ENCODE results near the gene TAX1BP1. TPM values are rescaled to one million over a fixed set of nuclear protein-coding genes. Genes with fewer than 3 reads are reported as not detected.

The TAX1BP1 gene
- total and polyA plus RNA-seq, 2 experiments from 2014 or later: 98.1 to 137 TPM

- 98 to 99% methylated on average over 8 of the region's 8 CpGs for WGBS, 2 experiments (ENCODE audit: low coverage in 1 of 2, low lambda C conversion rate in 2 of 2, missing lambda C conversion rate in 2 of 2)
- H3K4me1 ChIP-seq (ENCODE audit: insufficient read depth): peaks cover 13% of the 10 kb centered on the region; the same call in 1 of the 2 replicates
- H3K4me2 ChIP-seq (ENCODE audit: unreplicated experiment): no peak overlapping the region
- no peak overlapping the region for H3K27ac ChIP-seq
- peaks cover 11% of the 10 kb centered on the region; the same call in 1 of the 2 replicates for H3F3A ChIP-seq (ENCODE audit: insufficient read depth)
- no peak overlapping the region for H3K4me3 ChIP-seq
- H3K36me3 ChIP-seq (ENCODE audit: low read depth): no peaks in the 10 kb centered on the region
- H2AFZ ChIP-seq: no peak overlapping the region
- no peaks in the 10 kb centered on the region for H3K9me3 ChIP-seq (ENCODE audit: low read depth)
- in situ Hi-C loops (cut with MboI): no loop called here
- H3K27me3 ChIP-seq (replicated peaks; ENCODE audit: insufficient read depth): no peaks in the 10 kb centered on the region
- H4K20me1 ChIP-seq (ENCODE audit: insufficient read depth): no peaks in the 10 kb centered on the region
- H3K9me2 ChIP-seq (ENCODE audit: insufficient read depth): no peaks in the 10 kb centered on the region
- DNase-seq: no peak
- no peaks in the 10 kb centered on the region for H3K79me2 ChIP-seq (ENCODE audit: insufficient read depth)
- TF ChIP-seq EZH2 (IDR thresholded peaks at IDR 0.05; ENCODE audit: insufficient read depth, poor library complexity, severe bottlenecking) (no peak), EZH2phosphoT487 (IDR thresholded peaks at IDR 0.05; ENCODE audit: insufficient read depth, low read depth) (no peak)
- H3K9ac ChIP-seq: no peak overlapping the region
Observed at GRCh38 chr7:27876756-27877155, 136.8 kb downstream of the TAX1BP1 start.

Other genes with a start within 250 kb of the TAX1BP1 start
- 70.1 and 70.9 TPM in 2 replicates for gene HIBADH, start 77.3 kb upstream of the TAX1BP1 start, total RNA-seq (2014; rRNA removed; shearing (Covaris generic))
- 87.0 and 96.3 TPM in 2 replicates for gene HIBADH, start 77.3 kb upstream of the TAX1BP1 start, polyA plus RNA-seq (2016; fragmentation: Nextera tagmentation; extraction: Ambion mirVana)

All from GM23248 (cell line).